GM20431 (cell line): ENCODE results near the gene PHF13.
"Not testable (repeated sequence)": the region's sequence is repeated elsewhere in the genome, so short reads cannot be mapped to it uniquely, and the experiment has no call there.

Experiments
- in situ Hi-C: fragments of 300-500 bp; cut with MseI, MboI; formaldehyde crosslinking; loops from one replicate; pipeline ENCODE4 v1.15.0; 2020; ENCODE audit warnings: low sequenced_read_pairs; ENCODE audit not compliant: unreplicated experiment

The PHF13 gene

DNA sequence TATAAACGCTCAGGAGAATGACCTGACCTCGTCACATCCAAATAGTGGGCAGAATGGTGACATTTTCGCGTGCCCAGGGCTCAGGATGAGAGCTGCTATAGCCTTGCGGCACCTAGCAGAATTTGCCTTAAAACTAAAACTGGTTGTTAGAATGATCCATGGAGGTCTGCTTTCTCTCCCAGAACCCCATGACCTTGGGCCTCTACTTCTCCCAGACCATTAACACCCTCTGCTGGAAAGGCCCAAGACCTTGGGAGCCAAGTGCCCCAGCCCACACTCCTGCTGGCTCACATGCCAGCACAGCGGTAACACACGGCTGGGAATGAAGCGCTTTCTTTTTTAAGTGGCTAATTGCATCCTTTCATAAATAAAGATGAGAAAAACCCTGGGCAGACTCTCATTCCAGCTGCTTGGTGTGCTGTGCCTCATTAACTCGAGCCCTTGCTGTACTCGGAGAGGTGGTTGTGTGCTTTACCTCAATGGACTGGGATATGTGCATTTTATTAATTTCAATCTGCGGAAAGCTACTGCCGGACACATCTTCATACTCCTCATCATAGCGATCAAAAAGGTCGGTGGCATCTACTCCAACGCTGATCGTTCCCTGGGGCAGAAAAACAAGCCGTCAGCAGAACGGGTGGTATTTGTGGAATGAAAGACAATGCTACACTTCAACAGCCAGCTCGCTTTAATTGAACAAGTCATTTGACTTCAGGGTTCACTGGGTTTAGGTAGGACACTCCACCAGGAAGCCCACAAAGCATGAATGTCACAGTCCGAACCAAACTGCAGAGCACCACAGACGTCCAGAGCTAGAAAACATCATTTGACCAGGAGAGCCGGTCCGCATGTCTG lies 40.1 kb downstream of the PHF13 start:
- in situ Hi-C loops, result no loop called here

- in situ Hi-C loops, result no loop called here
Measured at GRCh38 chr1:6657138-6657537, 43.6 kb downstream of the PHF13 start.

DNA sequence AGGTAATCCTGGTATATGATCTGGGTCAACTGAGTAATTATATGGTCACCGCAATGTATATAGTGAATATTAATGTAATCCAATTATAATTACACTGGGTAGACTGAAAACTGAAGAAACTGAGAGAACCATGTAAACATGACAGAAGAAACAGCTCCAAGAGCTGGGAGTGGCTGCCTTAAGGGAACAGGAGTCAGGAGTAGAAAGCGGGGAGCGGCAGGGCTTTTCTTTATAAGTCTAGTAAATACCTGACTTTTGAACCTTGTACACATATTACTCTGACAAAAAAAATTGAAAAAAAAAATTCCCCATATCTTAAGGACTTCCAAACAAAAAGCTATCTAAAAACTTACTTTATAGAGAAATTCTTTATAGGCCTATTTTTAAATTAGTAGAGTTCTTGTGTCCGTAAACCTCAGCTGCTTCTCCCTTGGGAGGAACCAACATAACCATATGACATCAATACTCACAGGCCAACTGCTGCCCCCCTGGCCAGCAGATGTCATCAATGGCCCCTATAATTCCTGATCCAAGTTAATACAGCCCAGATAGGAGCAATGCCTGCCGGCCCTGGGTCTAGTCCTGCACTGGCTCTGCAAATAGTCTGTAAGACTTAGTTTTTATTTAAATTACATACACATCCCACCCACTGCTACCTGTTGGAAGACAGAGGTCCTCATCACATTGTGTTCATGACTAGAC lies 45.0 kb downstream of the PHF13 start:
- in situ Hi-C loops, result no loop called here

- in situ Hi-C loops, result no loop called here
Measured at GRCh38 chr1:6660415-6661049, 47.0 kb downstream of the PHF13 start.

- in situ Hi-C loops, result not testable (repeated sequence)
Measured at GRCh38 chr1:6662468-6662867, 48.9 kb downstream of the PHF13 start.

DNA sequence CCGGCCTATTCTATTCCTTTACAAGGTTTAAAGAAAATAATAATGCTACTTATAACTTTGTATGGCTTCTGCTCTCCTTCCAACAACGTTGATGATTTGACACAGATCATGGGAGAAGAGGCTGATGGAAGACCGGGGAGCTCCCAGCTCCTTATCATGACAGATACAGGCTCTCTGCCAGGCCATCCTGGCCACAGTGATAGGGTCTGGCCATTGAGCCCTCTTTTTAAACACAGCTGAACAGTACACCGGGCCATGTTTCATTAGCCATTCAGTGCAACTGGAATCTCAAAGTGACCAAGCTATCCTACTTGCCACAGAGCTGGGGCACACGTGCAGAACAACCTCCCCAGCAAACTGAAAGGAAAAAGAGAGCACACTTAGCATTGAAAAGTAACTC lies 53.2 kb downstream of the PHF13 start:
- in situ Hi-C loops, result no loop called here

DNA sequence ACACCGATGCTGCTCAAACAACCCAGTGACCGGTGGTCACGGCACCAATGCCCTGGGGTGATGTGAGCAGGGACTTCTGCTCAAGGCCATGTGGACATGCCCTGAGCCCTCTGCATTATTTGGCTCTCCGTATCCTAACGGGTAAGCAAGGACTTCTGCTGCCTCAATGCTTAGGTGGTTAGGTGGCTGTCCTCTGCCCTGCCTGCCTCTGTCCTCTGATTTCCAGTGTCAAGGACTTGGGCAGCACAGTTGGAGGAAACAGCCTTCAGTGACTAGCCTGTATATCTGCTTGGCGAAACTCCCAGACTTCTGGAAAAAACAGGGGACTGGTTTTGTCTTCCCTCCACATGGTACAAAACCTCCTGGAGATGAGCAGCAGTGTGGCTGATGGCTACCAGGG lies 53.6 kb downstream of the PHF13 start:
- in situ Hi-C loops, result no loop called here

DNA sequence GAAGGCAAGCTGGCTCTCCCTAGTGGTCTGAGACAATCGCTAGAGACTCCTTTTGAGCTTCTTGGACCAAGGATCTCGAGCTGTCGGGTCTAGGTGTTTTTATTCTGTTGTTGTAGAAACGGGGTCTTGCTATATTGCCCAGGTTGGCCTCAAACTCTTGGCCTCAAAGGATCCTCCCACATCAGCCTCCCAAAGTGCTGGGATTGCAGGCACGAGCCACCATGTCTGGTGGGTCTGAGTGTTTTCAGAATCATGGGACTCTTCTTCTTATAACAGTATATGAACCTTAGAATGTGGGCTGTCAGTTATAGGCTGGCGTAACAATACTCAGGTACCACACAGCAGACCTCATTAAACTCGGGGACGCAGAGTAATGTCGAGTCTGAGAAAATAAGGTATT lies 55.0 kb downstream of the PHF13 start:
- in situ Hi-C loops, result no loop called here

DNA sequence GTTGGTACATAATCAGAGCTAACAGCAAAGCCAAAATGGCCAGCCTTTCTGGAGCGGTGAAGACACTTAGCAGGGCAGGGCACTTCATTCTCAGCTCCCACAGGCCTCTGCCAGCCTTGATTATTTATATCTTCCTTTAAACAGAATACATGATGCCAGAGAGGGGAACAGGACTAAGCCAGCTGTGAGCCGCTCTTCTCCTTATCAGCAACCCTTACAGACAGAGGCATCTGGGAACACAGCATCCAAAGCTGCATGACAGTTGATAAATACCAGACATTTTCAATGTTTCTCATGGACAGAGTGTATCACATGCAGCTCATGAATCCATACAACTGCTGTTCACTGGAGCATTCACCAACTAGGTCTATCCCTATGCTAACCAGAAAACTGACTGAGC lies 59.0 kb downstream of the PHF13 start:
- in situ Hi-C loops, result no loop called here
